Measurements from ENCODE around the gene C21orf58.

The C21orf58 gene

GRCh38 chr21:46253610-46254124 is 70.0 kb downstream of the C21orf58 start:
- DNase-seq, result no peak

- DNase-seq, result no peak
These were observed 70.8 kb downstream of the C21orf58 start for GRCh38 chr21:46252840-46253239.
